H9 (cell line): ENCODE results near the gene PRUNE2. TPM values are rescaled to one million over a fixed set of nuclear protein-coding genes. Genes with fewer than 3 reads are reported as not detected.

Experiments used
- DNase-seq: peaks from one replicate; pipeline ENCODE4 v3.0.0-alpha.2; 2017
- H2AFZ ChIP-seq: one replicate; pipeline ENCODE4 v1.6.1; 2013; ENCODE audit warnings: mild to moderate bottlenecking, low read length, control low read depth, moderate library complexity
- H2AK5ac ChIP-seq: 2 replicates; pipeline ENCODE4 v1.6.1; 2013; ENCODE audit warnings: low read length, control low read depth, mixed read lengths; ENCODE audit not compliant: insufficient read length
- H2BK120ac ChIP-seq: one replicate; pipeline ENCODE4 v1.6.1; 2013; ENCODE audit warnings: low read depth, mild to moderate bottlenecking, low read length, control low read depth, inconsistent platforms; ENCODE audit not compliant: poor library complexity, severe bottlenecking
- H2BK12ac ChIP-seq: 2 replicates; pipeline ENCODE4 v1.6.1; 2013; ENCODE audit warnings: low read length, control low read depth, mixed read lengths, low read depth; ENCODE audit not compliant: insufficient read length
- H2BK15ac ChIP-seq: 2 replicates; pipeline ENCODE4 v1.6.1; 2013; ENCODE audit warnings: low read depth, low read length, control low read depth
- H2BK20ac ChIP-seq: one replicate; pipeline ENCODE4 v1.6.1; 2013; ENCODE audit warnings: low read depth, mild to moderate bottlenecking, low read length, control low read depth, inconsistent platforms; ENCODE audit not compliant: poor library complexity, severe bottlenecking
- H2BK5ac ChIP-seq: 2 replicates; pipeline ENCODE4 v1.6.1; 2013; ENCODE audit warnings: low read length, control low read depth, mixed read lengths; ENCODE audit not compliant: insufficient read length
- H3K14ac ChIP-seq: 2 replicates; pipeline ENCODE4 v1.6.1; 2013; ENCODE audit warnings: low read length, control low read depth; ENCODE audit not compliant: insufficient read depth
- H3K18ac ChIP-seq: 2 replicates; pipeline ENCODE4 v1.6.1; 2013; ENCODE audit warnings: low read depth, mild to moderate bottlenecking, mixed read lengths, low read length, control low read depth; ENCODE audit not compliant: insufficient read length
- H3K23ac ChIP-seq: 2 replicates; pipeline ENCODE4 v1.6.1; 2013; ENCODE audit warnings: low read length, control low read depth, mixed read lengths, low read depth; ENCODE audit not compliant: insufficient read length
- H3K23me2 ChIP-seq: 2 replicates; pipeline ENCODE4 v1.6.1; 2013; ENCODE audit warnings: low read depth, mild to moderate bottlenecking, mixed read lengths, low read length, control low read depth; ENCODE audit not compliant: insufficient read length, poor library complexity, severe bottlenecking
- H3K27ac ChIP-seq: 2 replicates; pipeline ENCODE4 v1.5.1; 2013; ENCODE audit warnings: low read length, control low read depth, mixed read lengths, low read depth; ENCODE audit not compliant: insufficient read length
- H3K27me3 ChIP-seq: 2 replicates; pipeline ENCODE4 v1.6.1; 2013; ENCODE audit warnings: low read length, control low read depth, inconsistent platforms; ENCODE audit not compliant: insufficient read depth
- H3K4ac ChIP-seq: 2 replicates; pipeline ENCODE4 v1.6.1; 2013; ENCODE audit warnings: low read depth, mild to moderate bottlenecking, control low read depth, inconsistent platforms, low read length, moderate library complexity
- H3K4me1 ChIP-seq: 2 replicates; pipeline ENCODE4 v1.6.1; 2013; ENCODE audit warnings: low read length, control low read depth, inconsistent platforms; ENCODE audit not compliant: insufficient read depth
- H3K4me2 ChIP-seq: 2 replicates; pipeline ENCODE4 v1.6.1; 2013; ENCODE audit warnings: low read length, control low read depth, mixed read lengths; ENCODE audit not compliant: insufficient read length, insufficient read depth
- H3K56ac ChIP-seq: 2 replicates; pipeline ENCODE4 v1.6.1; 2013; ENCODE audit warnings: low read depth, mild to moderate bottlenecking, mixed read lengths, low read length, control low read depth; ENCODE audit not compliant: insufficient read length
- H3K79me1 ChIP-seq: 2 replicates; pipeline ENCODE4 v1.6.1; 2013; ENCODE audit warnings: low read depth, mild to moderate bottlenecking, moderate library complexity, low read length, control low read depth, inconsistent platforms; ENCODE audit not compliant: insufficient read depth, poor library complexity, severe bottlenecking
- H3K79me2 ChIP-seq: 2 replicates; pipeline ENCODE4 v1.6.1; 2013; ENCODE audit warnings: low read length, control low read depth, inconsistent platforms; ENCODE audit not compliant: insufficient read depth
- H3K9ac ChIP-seq: 2 replicates; pipeline ENCODE4 v1.6.1; 2013; ENCODE audit warnings: low read length, control low read depth, mixed read lengths; ENCODE audit not compliant: insufficient read length; ENCODE audit errors: extremely low read depth
- H3K9me3 ChIP-seq: one replicate; pipeline ENCODE4 v1.6.1; 2013; ENCODE audit warnings: low read depth, low read length, inconsistent platforms; ENCODE audit not compliant: control insufficient read depth
- H3T11ph ChIP-seq: one replicate; pipeline ENCODE4 v1.6.1; 2013; ENCODE audit warnings: mild to moderate bottlenecking, low read length, control low read depth, inconsistent platforms
- H4K20me1 ChIP-seq: one replicate; pipeline ENCODE4 v1.6.1; 2013; ENCODE audit not compliant: control insufficient read depth, insufficient read length, insufficient read depth
- H4K5ac ChIP-seq: 2 replicates; pipeline ENCODE4 v1.6.1; 2013; ENCODE audit warnings: low read depth, mild to moderate bottlenecking, mixed read lengths, low read length, control low read depth; ENCODE audit not compliant: insufficient read length
- H4K8ac ChIP-seq: replicated peaks from 2 replicates; pipeline ENCODE4 v1.6.1; 2013; ENCODE audit warnings: low read length, control low read depth, mixed read lengths, low read depth; ENCODE audit not compliant: insufficient read length
- H4K91ac ChIP-seq: 2 replicates; pipeline ENCODE4 v1.6.1; 2013; ENCODE audit warnings: low read depth, mild to moderate bottlenecking, moderate library complexity, mixed read lengths, low read length, control low read depth; ENCODE audit not compliant: insufficient read length
- H3K27ac Mint-ChIP-seq, 3 experiments: 2 replicates in 2 of 3; 3 replicates in 1 of 3; pipeline ENCODE4 v1.8.0; 2020 to 2021; ENCODE audit warnings: mixed read lengths in 3 of 3, mild to moderate bottlenecking in 1 of 3, moderate library complexity in 1 of 3
- H3K27me3 Mint-ChIP-seq: 2 replicates; pipeline ENCODE4 v1.8.0; 2021; ENCODE audit warnings: low read depth, mild to moderate bottlenecking, moderate library complexity, mixed read lengths
- H3K36me3 Mint-ChIP-seq, 3 experiments: 2 replicates in 2 of 3; 3 replicates in 1 of 3; pipeline ENCODE4 v1.8.0; 2020 to 2021; ENCODE audit warnings: low read depth in 3 of 3, mixed read lengths in 3 of 3; ENCODE audit not compliant: insufficient read depth in 1 of 3
- H3K4me1 Mint-ChIP-seq, 2 experiments: 2 replicates each; pipeline ENCODE4 v1.8.0; 2020; ENCODE audit warnings: mixed read lengths in 2 of 2
- H3K4me3 Mint-ChIP-seq, 2 experiments: 2 replicates in 1 of 2; 3 replicates in 1 of 2; pipeline ENCODE4 v1.8.0; 2020 to 2021; ENCODE audit warnings: mild to moderate bottlenecking in 2 of 2, mixed read lengths in 2 of 2, moderate library complexity in 1 of 2
- H3K9me3 Mint-ChIP-seq, 2 experiments: 2 replicates in 1 of 2; 3 replicates in 1 of 2; pipeline ENCODE4 v1.8.0; 2020; ENCODE audit warnings: mild to moderate bottlenecking in 2 of 2, mixed read lengths in 2 of 2, moderate library complexity in 1 of 2
- CTCF ChIP-seq: fragments of 200-600 bp; sonication (generic); conservative IDR thresholded peaks from 3 replicates; pipeline ENCODE4 v1.8.0; 2021; ENCODE audit warnings: antibody characterized with exemption, mild to moderate bottlenecking
- WGBS: extraction: QIAGEN DNeasy Blood & Tissue Kit; methylation state at CpG from one replicate; pipeline ENCODE4 v1.1.7; 2013; ENCODE audit warnings: missing lambda C conversion rate, low lambda C conversion rate, mixed read lengths; ENCODE audit not compliant: insufficient read length; ENCODE audit errors: extremely low coverage; 5-methylcytosine and 5-hydroxymethylcytosine counted together
- total RNA-seq: library from RNA; stranded (reverse); gene quantifications from 2 replicates; pipeline ENCODE4 v1.2.1, GENCODE V29; 2021

Gene PRUNE2
- total RNA-seq, 1 experiment from 2014 or later: 12.1 TPM

GRCh38 chr9:76613150-76613781 lies 292.6 kb downstream of the PRUNE2 start:
- Mint-ChIP-seq H3K27me3 (no peaks in the 10 kb centered on the region), H3K9me3 (no peaks in the 10 kb centered on the region), H3K36me3 (no peaks in the 10 kb centered on the region), H3K4me3 (no peak overlapping the region), H3K4me1 (peaks cover 6 to 8% of the 10 kb centered on the region in 2 experiments), H3K27ac (no peak overlapping the region)
- Histone ChIP-seq H3K56ac (no peak overlapping the region), H3K14ac (no peak overlapping the region), H4K5ac (no peak overlapping the region), H3K4me2 (no peak overlapping the region), H4K91ac (no peak overlapping the region), H4K20me1 (no peaks in the 10 kb centered on the region), H2BK5ac (no peak overlapping the region), H3K27ac (no peak overlapping the region), H2BK15ac (no peak overlapping the region), H3K79me1 (no peaks in the 10 kb centered on the region), H3K4ac (no peak overlapping the region), H4K8ac (no peak overlapping the region), H3K4me1 (no peaks in the 10 kb centered on the region), H3T11ph (no peak overlapping the region), H2AK5ac (no peak overlapping the region), H2BK12ac (no peak overlapping the region), H3K79me2 (no peaks in the 10 kb centered on the region), H3K27me3 (no peaks in the 10 kb centered on the region), H3K9ac (no peak overlapping the region), H3K18ac (no peak overlapping the region), H2BK120ac (no peak overlapping the region), H3K9me3 (no peaks in the 10 kb centered on the region), H3K23me2 (no peaks in the 10 kb centered on the region), H2AFZ (no peak overlapping the region), H3K23ac (no peak overlapping the region), H2BK20ac (no peak overlapping the region)
- no peak for TF ChIP-seq CTCF
- no CpG with 5 or more reads among the region's 8 CpGs for WGBS
- no peak for DNase-seq
